ENCODE results near the gene ANKRD9. TPM values are rescaled to one million over a fixed set of nuclear protein-coding genes. Genes with fewer than 3 reads are reported as not detected.
"Not testable (repeated sequence)": the region's sequence is repeated elsewhere in the genome, so short reads cannot be mapped to it uniquely, and the experiment has no call there.

Gene ANKRD9
- total and polyA plus RNA-seq, 9 of the 15 experiments (the other 6 are each of a cell fraction or from before 2014, with no cell fraction given): 0.04 to 32.9 (median 5.3) TPM

DNA sequence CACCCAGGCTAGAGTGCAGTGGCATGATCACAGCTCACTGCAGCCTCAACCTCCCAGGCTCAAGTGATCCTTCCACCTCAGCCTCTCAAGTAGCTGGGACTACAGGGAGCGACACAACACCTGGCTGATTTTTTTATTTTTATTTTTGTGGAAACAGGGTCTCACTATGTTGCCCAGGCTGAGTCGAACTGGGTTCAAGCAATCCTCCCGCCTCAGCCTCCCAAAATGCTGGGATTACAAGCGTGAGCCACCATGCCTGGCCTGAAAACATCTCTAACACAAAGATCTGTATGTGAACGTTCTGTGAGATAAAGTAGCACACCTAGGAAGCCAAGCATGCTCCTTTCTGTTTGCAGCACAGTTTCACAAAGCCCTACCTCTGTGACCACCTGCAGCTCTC is 10.1 kb upstream of the ANKRD9 start:
- H3K9me1 ChIP-seq (ENCODE audit: control insufficient read depth, insufficient read depth, low read length); H3K4me2 ChIP-seq (ENCODE audit: insufficient read depth, low read length); H3K27ac ChIP-seq (ENCODE audit: extremely low read depth, low read depth, low read length); H2AFZ ChIP-seq (ENCODE audit: low read depth, low read length); H3K9me3 ChIP-seq (replicated peaks; ENCODE audit: control insufficient read depth, insufficient read depth, low read depth, low read length); ATAC-seq; H3K4me3 ChIP-seq; H3K9ac ChIP-seq (ENCODE audit: insufficient read depth in 1 of 2, low read depth in 2 of 2, low read length in 2 of 2); H3K79me2 ChIP-seq (ENCODE audit: control insufficient read depth, insufficient read depth, low read length); DNase-seq (ENCODE audit: extremely low read depth in 1 of 4, low spot score in 3 of 4); BruUV-seq (replicated peaks); H3K27me3 ChIP-seq (ENCODE audit: control insufficient read depth in 2 of 2, insufficient read depth in 2 of 2, low read length in 2 of 2); H3K36me3 ChIP-seq (ENCODE audit: control insufficient read depth, insufficient read depth, low read length); CTCF ChIA-PET (ENCODE audit: low intra/inter-chr PET ratio); FAIRE-seq; H4K20me1 ChIP-seq (replicated peaks; ENCODE audit: control insufficient read depth, insufficient read depth, low read length): not testable (repeated sequence)
- POLR2A ChIA-PET: interaction anchor here (0.6 kb wide), 1 partner anchor 72 kb away, joined by 3 read pairs; no protein-coding TSS in a partner anchor
- TF ChIP-seq ZNF121 (CRISPR knock-in tag; conservative IDR thresholded peaks at IDR 0.05): peak; percentile 88
- peak; percentile 19 for TF ChIP-seq RBM25 (IDR thresholded peaks at IDR 0.05; ENCODE audit: low read depth, low read length, severe bottlenecking)
- intact Hi-C loops (cut with micrococcal nuclease): loop anchor here (5.0 to 10.0 kb wide), 3 partner anchors 175 to 258 kb away; partner anchors contain the start of genes TRAF3 and ZNF839
- WGBS (ENCODE audit: insufficient coverage, low coverage, missing lambda C conversion rate): 34% methylated on average over 3 of the region's 5 CpGs
- in situ Hi-C loops (cut with MboI): loop anchor here (5.0 to 25.0 kb wide), 3 partner anchors 77 to 393 kb away; partner anchors contain the start of gene AMN
- peaks cover 0 to 32% of the 10 kb centered on the region in 2 experiments; a peak in 2 of 5 replicates for H3K4me1 ChIP-seq (replicated peaks in 1 of 2; ENCODE audit: control insufficient read depth in 2 of 2, insufficient read depth in 2 of 2, low read length in 2 of 2)

DNA sequence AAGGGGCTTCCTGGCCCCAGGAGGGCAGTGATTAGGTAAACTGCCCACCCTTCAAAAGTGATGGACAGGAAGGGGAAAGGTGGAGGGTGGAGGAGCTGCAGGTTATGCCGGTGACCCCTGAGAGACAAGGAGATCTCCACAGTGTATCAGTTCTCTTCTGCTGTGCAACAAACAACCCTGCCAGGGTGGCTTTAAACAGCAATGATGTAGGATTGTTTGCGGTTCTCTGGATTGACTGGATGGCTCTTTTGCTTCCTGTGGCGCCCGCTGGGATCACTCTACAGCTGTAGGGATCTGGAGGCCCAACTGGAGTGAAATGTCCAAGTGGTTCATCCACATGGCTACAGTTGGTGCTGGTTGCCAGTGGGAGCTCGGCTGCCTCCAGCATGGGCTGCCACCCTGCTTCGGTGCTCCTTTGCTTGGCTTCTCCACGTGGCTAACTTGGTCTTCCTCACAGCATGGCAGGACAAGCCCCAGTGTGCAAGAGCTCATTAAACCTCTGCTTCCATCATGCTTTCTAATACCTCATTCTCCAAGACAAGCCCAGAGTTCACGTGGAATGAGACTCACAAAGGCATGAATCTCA is 8.6 kb upstream of the ANKRD9 start:
- no peak overlapping the region for H3K27ac ChIP-seq (ENCODE audit: extremely low read depth, low read depth, low read length)
- H3K9me3 ChIP-seq (replicated peaks; ENCODE audit: control insufficient read depth, insufficient read depth, low read depth, low read length): no peaks in the 10 kb centered on the region
- ChIA-PET CTCF (ENCODE audit: low intra/inter-chr PET ratio) (interaction anchor here (0.6 to 2.8 kb wide), 2 partner anchors 80 to 457 kb away, joined by 3 to 38 read pairs; no protein-coding TSS in a partner anchor), POLR2A (interaction anchor here (0.6 to 0.9 kb wide), 2 partner anchors 112 to 176 kb away, joined by 3 to 4 read pairs; no protein-coding TSS in a partner anchor)
- H3K4me1 ChIP-seq (replicated peaks in 1 of 2; ENCODE audit: control insufficient read depth in 2 of 2, insufficient read depth in 2 of 2, low read length in 2 of 2): peaks cover 0 to 18% of the 10 kb centered on the region in 2 experiments; a peak in 2 of 5 replicates
- WGBS (ENCODE audit: insufficient coverage, low coverage, missing lambda C conversion rate): 71% methylated on average over 7 of the region's 8 CpGs
- no peaks in the 10 kb centered on the region for H3K27me3 ChIP-seq (ENCODE audit: control insufficient read depth in 2 of 2, insufficient read depth in 2 of 2, low read length in 2 of 2)
- H3K9ac ChIP-seq (ENCODE audit: insufficient read depth in 1 of 2, low read depth in 2 of 2, low read length in 2 of 2): 0 out of 4 replicates have a peak overlapping the region, but pooled peaks of 1 of the 2 experiments have one; percentile 91
- BruUV-seq (replicated peaks): no TSS peak
- H3K4me2 ChIP-seq (ENCODE audit: insufficient read depth, low read length): no peak overlapping the region
- no peak overlapping the region; the same call in 1 of the 2 replicates for H2AFZ ChIP-seq (ENCODE audit: low read depth, low read length)
- no peaks in the 10 kb centered on the region for H3K36me3 ChIP-seq (ENCODE audit: control insufficient read depth, insufficient read depth, low read length)
- H3K79me2 ChIP-seq (ENCODE audit: control insufficient read depth, insufficient read depth, low read length): no peaks in the 10 kb centered on the region
- TF ChIP-seq ELF2 (CRISPR knock-in tag; IDR thresholded peaks at IDR 0.05) (no peak), TEAD4 (IDR thresholded peaks at IDR 0.05; ENCODE audit: low read length) (no peak), TEAD4 (CRISPR knock-in tag; IDR thresholded peaks at IDR 0.05; ENCODE audit: borderline replicate concordance) (no peak), ARID2 (IDR thresholded peaks at IDR 0.05) (no peak), MED1 (CRISPR knock-in tag; IDR thresholded peaks at IDR 0.05; ENCODE audit: borderline replicate concordance) (no peak), ILF3 (IDR thresholded peaks at IDR 0.05; ENCODE audit: borderline replicate concordance) (no peak), ARHGAP35 (IDR thresholded peaks at IDR 0.05; ENCODE audit: partially characterized antibody) (no peak)
- ATAC-seq (no peak), FAIRE-seq (no peak), DNase-seq (ENCODE audit: extremely low read depth in 1 of 4, low spot score in 3 of 4) (no peak)
- no peaks in the 10 kb centered on the region for H3K9me1 ChIP-seq (ENCODE audit: control insufficient read depth, insufficient read depth, low read length)
- no peaks in the 10 kb centered on the region for H4K20me1 ChIP-seq (replicated peaks; ENCODE audit: control insufficient read depth, insufficient read depth, low read length)
- in situ Hi-C loops (cut with MboI) (loop anchor here (5.0 to 25.0 kb wide), 3 partner anchors 76 to 394 kb away; partner anchors contain the start of gene AMN), intact Hi-C loops (cut with micrococcal nuclease) (loop anchor here (5.0 kb wide), 1 partner anchor 201 kb away; the partner anchor contains the start of gene ZNF839)
- no peak overlapping the region for H3K4me3 ChIP-seq
